ENCODE data around the gene ZCCHC2.

GRCh38 chr18:62584241-62585120, 61.7 kb downstream of the ZCCHC2 start:
- no peak for TF ChIP-seq ZNF501 (CRISPR knock-in tag; IDR thresholded peaks at IDR 0.05)
- no peak for TF ChIP-seq ZNF207 (IDR thresholded peaks at IDR 0.05; ENCODE audit: borderline replicate concordance)
- TF ChIP-seq CTCF (CRISPR knock-in tag; IDR thresholded peaks at IDR 0.05): peak; percentile 87
- TF ChIP-seq REST (IDR thresholded peaks at IDR 0.05; ENCODE audit: borderline replicate concordance in 1 of 2, low read depth in 1 of 2, low read length in 2 of 2): no peak
- no peak for TF ChIP-seq JUND (CRISPR knock-in tag; IDR thresholded peaks at IDR 0.05)
- TF ChIP-seq XRCC5 (optimal IDR thresholded peaks at IDR 0.05; ENCODE audit: low read length): peak; percentile 92
- no peak for TF ChIP-seq POLR2A (IDR thresholded peaks at IDR 0.05; ENCODE audit: insufficient read depth in 1 of 2, low read depth in 2 of 2, low read length in 2 of 2)
- TF ChIP-seq SRSF9 (IDR thresholded peaks at IDR 0.05; ENCODE audit: borderline replicate concordance, insufficient read depth, low read depth, low read length, poor library complexity, severe bottlenecking): no peak
